Activated naive CD8-positive, alpha-beta T cell treated with anti-CD3 and anti-CD28 coated beads for 36 hours (primary cell): Measurements from ENCODE around the gene TSC2. TPM values are rescaled to one million over a fixed set of nuclear protein-coding genes. Genes with fewer than 3 reads are reported as not detected.

Experiments used
- DNase-seq: peaks from one replicate; pipeline ENCODE4 v3.0.0; 2021
- H3K27ac Mint-ChIP-seq: one replicate; pipeline ENCODE4 v1.8.0; 2022; ENCODE audit warnings: mild to moderate bottlenecking, moderate library complexity, mixed read lengths
- H3K27me3 Mint-ChIP-seq: one replicate; pipeline ENCODE4 v1.8.0; 2022; ENCODE audit warnings: mild to moderate bottlenecking, mixed read lengths
- H3K36me3 Mint-ChIP-seq: one replicate; pipeline ENCODE4 v1.8.0; 2021; ENCODE audit warnings: mild to moderate bottlenecking, mixed read lengths
- H3K4me1 Mint-ChIP-seq: one replicate; pipeline ENCODE4 v1.8.0; 2021; ENCODE audit warnings: mixed read lengths
- H3K4me3 Mint-ChIP-seq: one replicate; pipeline ENCODE4 v1.8.0; 2022; ENCODE audit warnings: mild to moderate bottlenecking, moderate library complexity, mixed read lengths
- H3K9me3 Mint-ChIP-seq: one replicate; pipeline ENCODE4 v1.8.0; 2022; ENCODE audit warnings: mixed read lengths
- total RNA-seq, 2 experiments: library from RNA; stranded (reverse); gene quantifications; one replicate each; pipeline ENCODE4 v1.2.3, GENCODE V29; 2021

TSC2 gene
- total RNA-seq, 2 experiments from 2014 or later: 52.3 to 57.5 TPM

- Mint-ChIP-seq H3K4me1 (no peaks in the 10 kb centered on the region), H3K9me3 (no peaks in the 10 kb centered on the region), H3K27ac (no peak overlapping the region), H3K36me3 (no peaks in the 10 kb centered on the region), H3K4me3 (no peak overlapping the region), H3K27me3 (no peaks in the 10 kb centered on the region)
- no peak for DNase-seq
Measured at GRCh38 chr16:2060346-2060745, 12.6 kb downstream of the TSC2 start.

DNA sequence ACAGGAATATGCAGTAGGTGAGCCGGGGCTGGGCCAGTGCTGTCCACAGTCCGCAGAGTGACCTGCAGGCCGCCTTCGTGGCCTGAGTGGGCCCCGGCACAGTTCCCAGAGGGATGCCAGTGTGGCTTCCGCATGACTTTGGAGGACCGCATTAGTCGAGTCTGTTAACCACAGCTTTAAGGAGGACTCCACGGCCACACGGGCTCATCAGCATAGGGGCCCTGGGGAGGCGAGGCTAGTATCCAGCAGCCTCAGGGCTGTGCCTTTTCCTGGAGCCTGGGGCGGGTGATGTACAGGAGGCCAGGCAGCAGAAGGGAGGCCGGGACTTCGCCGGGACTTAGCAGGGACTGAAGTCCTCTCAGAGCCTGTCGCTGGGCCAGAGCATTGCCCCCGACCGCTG, 13.2 kb downstream of the TSC2 start:
- Mint-ChIP-seq H3K27me3 (no peaks in the 10 kb centered on the region), H3K36me3 (peaks cover 3% of the 10 kb centered on the region), H3K27ac (no peak overlapping the region), H3K4me3 (no peak overlapping the region), H3K9me3 (no peaks in the 10 kb centered on the region), H3K4me1 (no peaks in the 10 kb centered on the region)
- DNase-seq: no peak

- H3K9me3 Mint-ChIP-seq: no peaks in the 10 kb centered on the region
- no peak for DNase-seq
Measured at GRCh38 chr16:2061526-2061925, 13.7 kb downstream of the TSC2 start.

GRCh38 chr16:2062801-2063200, 15.0 kb downstream of the TSC2 start:
- Mint-ChIP-seq H3K27ac (no peak overlapping the region), H3K27me3 (no peaks in the 10 kb centered on the region), H3K9me3 (no peaks in the 10 kb centered on the region), H3K36me3 (peaks cover 10% of the 10 kb centered on the region), H3K4me3 (no peak overlapping the region), H3K4me1 (no peaks in the 10 kb centered on the region)
- DNase-seq: no peak

More at GRCh38 chr16:2061526-2061925, 13.7 kb downstream of the TSC2 start:
- Mint-ChIP-seq H3K27ac (no peak overlapping the region), H3K4me3 (no peak overlapping the region), H3K27me3 (no peaks in the 10 kb centered on the region), H3K36me3 (peaks cover 7% of the 10 kb centered on the region), H3K4me1 (no peaks in the 10 kb centered on the region)

DNA sequence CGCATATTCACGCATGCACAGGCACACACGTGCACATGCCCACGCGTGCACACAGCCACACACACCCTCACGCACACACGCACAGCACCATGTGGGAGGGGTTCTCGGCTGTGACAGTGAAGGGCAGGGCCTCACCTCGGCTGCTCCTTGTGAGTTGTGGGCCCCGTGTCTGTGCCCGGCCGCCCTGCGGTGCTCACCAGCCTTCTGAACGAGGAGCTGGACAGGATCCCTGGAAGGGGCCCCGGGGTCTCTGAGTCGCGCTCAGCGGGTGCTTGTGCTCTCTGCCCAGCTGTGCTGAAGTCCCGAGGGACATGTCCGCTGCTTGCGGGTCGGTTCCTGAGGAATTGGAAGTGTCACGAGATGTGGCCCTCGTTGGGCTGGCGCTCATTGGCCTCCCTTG, 16.1 kb downstream of the TSC2 start:
- Mint-ChIP-seq H3K9me3 (no peaks in the 10 kb centered on the region), H3K4me1 (no peaks in the 10 kb centered on the region), H3K27me3 (no peaks in the 10 kb centered on the region), H3K4me3 (no peak overlapping the region), H3K36me3 (peaks cover 10% of the 10 kb centered on the region), H3K27ac (no peak overlapping the region)
- no peak for DNase-seq

GRCh38 chr16:2064368-2064945, 16.7 kb downstream of the TSC2 start:
- H3K4me3 Mint-ChIP-seq: no peak overlapping the region
- no peak for DNase-seq
- no peaks in the 10 kb centered on the region for H3K27me3 Mint-ChIP-seq
- H3K9me3 Mint-ChIP-seq: no peaks in the 10 kb centered on the region
- H3K4me1 Mint-ChIP-seq: no peaks in the 10 kb centered on the region
- no peak overlapping the region for H3K27ac Mint-ChIP-seq
- peaks cover 10% of the 10 kb centered on the region for H3K36me3 Mint-ChIP-seq

DNA sequence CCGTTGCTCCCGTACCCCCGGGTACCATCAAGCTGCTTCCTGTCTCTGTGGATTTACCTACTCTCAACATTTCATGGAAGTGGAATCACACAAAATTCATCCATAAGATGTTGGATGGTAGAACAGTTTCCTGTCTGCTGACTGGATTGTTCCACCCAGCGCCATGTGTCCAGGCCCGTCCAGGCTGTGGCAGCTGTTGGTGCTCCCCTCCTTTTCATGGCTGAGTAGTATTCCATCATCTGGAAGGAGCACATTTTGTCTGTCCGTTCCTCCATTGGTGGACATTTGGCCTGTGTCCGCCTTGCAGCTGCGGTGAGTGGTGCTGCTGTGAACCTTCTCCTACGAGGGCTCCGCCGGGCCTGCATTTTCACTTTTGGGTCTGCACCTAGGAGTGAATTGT, 18.4 kb downstream of the TSC2 start:
- Mint-ChIP-seq H3K9me3 (no peaks in the 10 kb centered on the region), H3K4me3 (no peak overlapping the region), H3K27ac (no peak overlapping the region), H3K27me3 (no peaks in the 10 kb centered on the region), H3K4me1 (no peaks in the 10 kb centered on the region), H3K36me3 (peaks cover 11% of the 10 kb centered on the region)
- no peak for DNase-seq

DNA sequence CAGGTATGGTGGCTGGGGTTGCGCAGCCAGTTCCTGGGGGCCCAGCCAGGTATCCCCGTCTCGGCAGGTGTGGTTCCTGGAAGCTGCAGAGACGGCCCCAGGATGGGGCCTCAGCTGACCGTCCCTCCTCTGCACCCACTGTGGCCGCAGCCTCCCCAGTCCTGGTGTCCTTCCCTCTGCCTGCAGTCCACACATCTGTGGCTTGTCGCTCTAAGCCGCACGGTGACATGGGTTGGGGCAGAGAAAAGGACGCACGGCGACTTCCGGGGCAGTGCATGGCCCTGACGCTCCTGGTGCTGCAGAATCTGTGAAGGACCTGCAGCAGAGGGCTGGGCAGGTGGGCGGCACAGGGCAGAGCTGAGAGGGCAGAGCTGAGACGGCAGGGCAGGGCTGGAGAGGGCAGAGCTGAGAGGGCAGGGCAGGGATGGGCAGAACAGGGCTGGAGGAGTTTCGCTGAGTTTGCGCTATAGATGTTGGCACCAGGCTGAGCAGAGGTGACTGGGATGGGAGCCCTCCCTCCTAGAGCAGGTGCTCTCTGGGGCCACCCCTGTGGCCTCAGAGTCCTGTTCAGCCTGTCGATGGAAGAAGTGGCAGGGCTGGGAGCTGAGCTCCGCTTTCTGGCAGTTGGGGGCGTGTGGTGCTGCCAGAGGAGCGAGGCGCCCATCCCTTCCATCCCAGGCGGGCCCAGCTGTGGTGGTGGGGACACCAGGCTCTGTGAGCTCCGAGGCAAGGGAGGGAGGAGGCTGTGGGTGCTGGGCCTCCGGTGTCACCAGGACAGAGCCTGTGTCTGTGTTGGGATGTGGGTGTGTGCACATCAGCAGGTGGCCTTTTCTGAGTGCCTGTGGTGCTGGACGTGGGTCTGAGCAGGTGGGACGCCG, 23.0 kb downstream of the TSC2 start:
- Mint-ChIP-seq H3K36me3 (peaks cover 10% of the 10 kb centered on the region), H3K4me3 (no peak overlapping the region), H3K4me1 (no peaks in the 10 kb centered on the region), H3K27me3 (no peaks in the 10 kb centered on the region), H3K27ac (no peak overlapping the region), H3K9me3 (no peaks in the 10 kb centered on the region)
- DNase-seq: no peak

DNA sequence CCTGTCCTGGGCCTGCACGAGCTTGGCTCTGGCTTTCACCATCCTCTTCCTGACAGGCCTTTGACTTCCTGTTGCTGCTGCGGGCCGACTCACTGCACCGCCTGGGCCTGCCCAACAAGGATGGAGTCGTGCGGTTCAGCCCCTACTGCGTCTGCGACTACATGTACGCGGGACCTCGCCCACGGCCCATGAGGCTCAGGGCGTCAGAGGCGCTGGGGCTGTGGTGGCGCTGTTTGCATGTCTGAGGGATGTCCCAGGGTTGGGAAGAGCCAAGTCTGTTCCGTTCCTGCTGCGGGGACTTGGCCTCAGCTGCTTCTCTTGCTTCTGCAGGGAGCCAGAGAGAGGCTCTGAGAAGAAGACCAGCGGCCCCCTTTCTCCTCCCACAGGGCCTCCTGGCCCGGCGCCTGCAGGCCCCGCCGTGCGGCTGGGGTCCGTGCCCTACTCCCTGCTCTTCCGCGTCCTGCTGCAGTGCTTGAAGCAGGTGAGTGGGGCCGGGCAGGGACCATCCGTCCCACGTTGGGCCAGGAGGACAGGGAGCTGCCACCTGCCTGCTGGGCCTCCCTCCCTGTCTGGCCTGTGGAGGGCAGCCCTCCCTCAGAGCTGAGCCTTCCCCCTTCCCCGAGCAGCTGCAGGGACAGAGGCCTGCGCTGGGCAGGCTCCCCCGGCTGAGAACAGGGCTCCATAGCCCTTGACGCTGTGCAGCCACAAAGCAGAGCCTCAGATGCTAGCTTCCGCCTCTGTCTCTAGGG, 23.8 kb downstream of the TSC2 start:
- Mint-ChIP-seq H3K36me3 (peaks cover 4% of the 10 kb centered on the region), H3K4me1 (no peaks in the 10 kb centered on the region), H3K4me3 (no peak overlapping the region), H3K27me3 (no peaks in the 10 kb centered on the region), H3K27ac (peak overlapping the region; percentile 29), H3K9me3 (no peaks in the 10 kb centered on the region)
- DNase-seq: no peak

- H3K4me1 Mint-ChIP-seq: no peaks in the 10 kb centered on the region
- no peak overlapping the region for H3K4me3 Mint-ChIP-seq
- DNase-seq: no peak
- H3K36me3 Mint-ChIP-seq: peaks cover 1% of the 10 kb centered on the region
- no peaks in the 10 kb centered on the region for H3K27me3 Mint-ChIP-seq
- H3K9me3 Mint-ChIP-seq: no peaks in the 10 kb centered on the region
- H3K27ac Mint-ChIP-seq: no peak overlapping the region
Measured at GRCh38 chr16:2072926-2073325, 25.1 kb downstream of the TSC2 start.

DNA sequence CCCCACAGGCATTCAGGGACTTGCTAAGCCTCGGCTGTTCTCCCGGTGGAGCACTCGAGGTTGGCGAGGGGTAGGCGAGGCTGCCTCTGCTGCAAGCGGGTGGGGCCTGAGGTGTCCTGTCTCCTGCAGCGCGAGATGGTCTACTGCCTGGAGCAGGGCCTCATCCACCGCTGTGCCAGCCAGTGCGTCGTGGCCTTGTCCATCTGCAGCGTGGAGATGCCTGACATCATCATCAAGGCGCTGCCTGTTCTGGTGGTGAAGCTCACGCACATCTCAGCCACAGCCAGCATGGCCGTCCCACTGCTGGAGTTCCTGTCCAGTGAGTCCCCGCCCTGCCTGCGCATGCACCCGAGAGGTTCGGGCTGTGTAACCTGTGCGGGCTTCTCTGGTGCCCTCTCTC, 26.3 kb downstream of the TSC2 start:
- H3K36me3 Mint-ChIP-seq: peaks cover 1% of the 10 kb centered on the region
- no peaks in the 10 kb centered on the region for H3K4me1 Mint-ChIP-seq
- no peak overlapping the region for H3K4me3 Mint-ChIP-seq
- no peak overlapping the region for H3K27ac Mint-ChIP-seq
- DNase-seq: no peak
- H3K9me3 Mint-ChIP-seq: no peaks in the 10 kb centered on the region
- H3K27me3 Mint-ChIP-seq: no peaks in the 10 kb centered on the region

DNA sequence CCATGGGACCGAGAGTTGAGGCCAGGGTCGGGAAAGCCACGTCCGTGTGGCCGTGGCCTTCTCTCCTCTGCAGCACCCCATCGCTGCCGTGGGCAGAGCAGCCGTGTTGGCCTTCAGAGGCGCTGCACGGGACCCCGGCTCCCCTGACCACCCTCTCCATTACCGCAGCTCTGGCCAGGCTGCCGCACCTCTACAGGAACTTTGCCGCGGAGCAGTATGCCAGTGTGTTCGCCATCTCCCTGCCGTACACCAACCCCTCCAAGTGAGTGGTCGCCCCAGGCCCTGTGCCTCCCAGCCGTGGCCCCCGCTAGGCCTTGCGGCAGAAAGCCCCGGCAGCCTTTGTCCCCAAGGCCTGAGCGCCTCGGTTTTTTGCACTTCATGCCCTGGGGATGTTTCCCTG, 27.8 kb downstream of the TSC2 start:
- no peaks in the 10 kb centered on the region for H3K36me3 Mint-ChIP-seq
- no peak overlapping the region for H3K27ac Mint-ChIP-seq
- H3K4me1 Mint-ChIP-seq: no peaks in the 10 kb centered on the region
- no peak overlapping the region for H3K4me3 Mint-ChIP-seq
- H3K27me3 Mint-ChIP-seq: no peaks in the 10 kb centered on the region
- H3K9me3 Mint-ChIP-seq: no peaks in the 10 kb centered on the region
- DNase-seq: no peak

DNA sequence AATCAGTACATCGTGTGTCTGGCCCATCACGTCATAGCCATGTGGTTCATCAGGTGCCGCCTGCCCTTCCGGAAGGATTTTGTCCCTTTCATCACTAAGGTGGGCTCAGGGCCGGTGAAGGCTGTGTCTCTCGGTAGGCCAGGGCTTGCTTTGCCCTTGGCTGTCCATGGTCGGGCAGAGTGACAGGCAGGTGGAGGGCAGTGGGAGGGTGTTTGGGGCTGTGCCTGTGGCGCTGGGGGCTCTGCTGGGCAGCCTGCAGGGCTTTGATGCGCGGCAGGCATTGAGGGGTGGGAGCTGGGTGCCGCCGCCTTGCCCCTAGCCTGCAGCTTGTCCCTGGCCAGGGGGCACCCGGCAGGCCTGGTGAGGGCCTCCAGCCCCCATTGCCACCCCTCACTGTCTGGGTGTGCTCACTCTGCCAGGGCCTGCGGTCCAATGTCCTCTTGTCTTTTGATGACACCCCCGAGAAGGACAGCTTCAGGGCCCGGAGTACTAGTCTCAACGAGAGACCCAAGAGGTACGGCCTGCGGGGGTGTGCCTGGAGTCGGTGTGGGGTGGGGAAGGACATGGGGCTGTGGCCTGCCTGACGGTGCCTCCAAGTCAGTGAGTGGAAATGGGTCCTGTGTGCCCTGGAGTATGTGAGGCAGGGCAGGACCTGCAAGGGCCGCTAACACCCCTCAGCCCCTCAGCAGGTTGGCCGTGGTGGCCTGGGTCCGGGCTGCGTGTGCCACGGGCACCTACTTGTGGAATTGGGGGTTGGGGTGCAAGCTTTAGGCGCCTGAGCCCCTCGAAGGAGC, 28.5 kb downstream of the TSC2 start:
- Mint-ChIP-seq H3K9me3 (no peaks in the 10 kb centered on the region), H3K27me3 (no peaks in the 10 kb centered on the region), H3K36me3 (no peaks in the 10 kb centered on the region), H3K4me1 (no peaks in the 10 kb centered on the region), H3K27ac (no peak overlapping the region), H3K4me3 (no peak overlapping the region)
- no peak for DNase-seq

DNA sequence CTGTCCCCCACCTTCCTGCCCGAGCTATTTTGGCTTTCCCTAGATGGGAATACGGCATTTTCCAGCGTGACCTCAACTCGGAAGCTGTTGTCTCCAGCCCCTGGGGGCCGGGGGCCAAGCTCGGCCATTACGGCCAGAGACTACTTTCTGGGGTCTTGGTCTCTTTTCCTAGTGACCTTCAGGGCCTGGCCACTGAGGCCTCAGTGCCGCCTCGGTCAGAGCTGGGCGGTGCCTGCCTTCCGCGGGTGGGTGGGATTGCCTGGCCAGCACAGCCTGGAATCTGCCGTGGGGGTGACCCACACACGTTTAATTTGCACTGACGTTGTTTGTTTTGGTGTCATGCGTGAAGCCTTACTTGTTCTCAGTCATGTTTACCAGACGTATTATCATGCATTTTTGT, 29.2 kb downstream of the TSC2 start:
- Mint-ChIP-seq H3K4me3 (no peak overlapping the region), H3K9me3 (no peaks in the 10 kb centered on the region), H3K36me3 (no peaks in the 10 kb centered on the region), H3K4me1 (no peaks in the 10 kb centered on the region), H3K27me3 (no peaks in the 10 kb centered on the region), H3K27ac (no peak overlapping the region)
- no peak for DNase-seq

DNA sequence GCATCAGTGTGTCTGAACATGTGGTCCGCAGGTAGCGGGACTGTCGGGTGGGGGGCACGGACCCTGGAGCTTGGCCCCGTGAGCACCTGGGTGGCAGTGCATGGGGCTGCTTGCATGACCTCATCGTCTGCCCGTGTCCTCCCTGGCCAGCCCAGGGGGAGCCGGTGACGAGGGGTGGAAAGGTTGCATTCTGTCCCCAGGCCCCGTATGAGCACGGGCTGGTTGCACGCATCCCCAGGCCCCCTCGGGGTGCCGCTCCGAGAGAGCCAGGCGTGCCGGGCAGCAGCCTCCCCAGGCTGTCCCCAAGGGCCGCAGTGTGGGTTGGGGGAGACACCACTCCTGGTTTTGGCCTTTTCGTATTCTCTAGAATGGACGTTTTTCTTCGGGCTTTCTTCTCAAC, 29.9 kb downstream of the TSC2 start:
- Mint-ChIP-seq H3K27me3 (no peaks in the 10 kb centered on the region), H3K9me3 (no peaks in the 10 kb centered on the region), H3K4me3 (no peak overlapping the region), H3K4me1 (no peaks in the 10 kb centered on the region), H3K27ac (no peak overlapping the region), H3K36me3 (no peaks in the 10 kb centered on the region)
- no peak for DNase-seq
